Esophagus squamous epithelium (tissue), 4 donors: Measurements from ENCODE around the gene CREB5.

Source experiments
- POLR2A ChIP-seq, 4 donors: fragments of 450-650 bp; IDR thresholded peaks; one replicate each; pipeline ENCODE4 v1.6.1; 2017; ENCODE audit warnings: antibody characterized with exemption in 4 of 4, mild to moderate bottlenecking in 4 of 4, moderate library complexity in 3 of 4
- TF ChIP-seq, protein P1 (sequence below), 6 experiments: fragments of 450-650 bp in 4 of 6; fragments of 200-600 bp in 2 of 6; sonication (generic) in 2 of 6; IDR thresholded peaks; one replicate each; pipeline ENCODE4 v1.5.1; 2016 to 2019; ENCODE audit warnings: antibody characterized with exemption in 6 of 6, mild to moderate bottlenecking in 4 of 6, moderate library complexity in 4 of 6

DNA sequence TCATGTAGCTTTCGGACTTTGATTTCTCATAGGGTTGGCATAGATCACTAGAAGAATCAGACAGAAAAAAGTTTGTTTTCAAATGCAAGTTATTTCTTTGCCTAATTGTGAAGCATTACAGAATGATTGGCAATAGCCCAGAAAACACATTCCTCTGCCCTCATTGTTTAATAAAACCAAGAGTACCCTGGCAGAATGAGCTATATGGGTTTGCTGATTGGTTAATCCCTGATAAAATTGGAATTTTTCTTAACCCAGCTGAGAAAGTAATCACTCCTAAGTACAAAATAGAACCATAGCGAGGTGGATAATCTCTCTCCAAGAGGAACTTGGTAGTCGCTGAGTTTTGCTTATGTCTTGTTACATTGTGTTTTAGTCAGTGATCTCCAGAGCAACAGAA, 30.9 kb upstream of the CREB5 start:
- TF ChIP-seq, protein P1, sequence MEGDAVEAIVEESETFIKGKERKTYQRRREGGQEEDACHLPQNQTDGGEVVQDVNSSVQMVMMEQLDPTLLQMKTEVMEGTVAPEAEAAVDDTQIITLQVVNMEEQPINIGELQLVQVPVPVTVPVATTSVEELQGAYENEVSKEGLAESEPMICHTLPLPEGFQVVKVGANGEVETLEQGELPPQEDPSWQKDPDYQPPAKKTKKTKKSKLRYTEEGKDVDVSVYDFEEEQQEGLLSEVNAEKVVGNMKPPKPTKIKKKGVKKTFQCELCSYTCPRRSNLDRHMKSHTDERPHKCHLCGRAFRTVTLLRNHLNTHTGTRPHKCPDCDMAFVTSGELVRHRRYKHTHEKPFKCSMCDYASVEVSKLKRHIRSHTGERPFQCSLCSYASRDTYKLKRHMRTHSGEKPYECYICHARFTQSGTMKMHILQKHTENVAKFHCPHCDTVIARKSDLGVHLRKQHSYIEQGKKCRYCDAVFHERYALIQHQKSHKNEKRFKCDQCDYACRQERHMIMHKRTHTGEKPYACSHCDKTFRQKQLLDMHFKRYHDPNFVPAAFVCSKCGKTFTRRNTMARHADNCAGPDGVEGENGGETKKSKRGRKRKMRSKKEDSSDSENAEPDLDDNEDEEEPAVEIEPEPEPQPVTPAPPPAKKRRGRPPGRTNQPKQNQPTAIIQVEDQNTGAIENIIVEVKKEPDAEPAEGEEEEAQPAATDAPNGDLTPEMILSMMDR (IDR thresholded peaks at IDR 0.05) = no peak
- no peak for TF ChIP-seq POLR2A (IDR thresholded peaks at IDR 0.05)
